Transverse colon (tissue), 4 donors: ENCODE data around the gene TMEM178B. TPM values are rescaled to one million over a fixed set of nuclear protein-coding genes. Genes with fewer than 3 reads are reported as not detected.

Experiments
- DNase-seq: peaks from one replicate; pipeline ENCODE4 v3.0.0-alpha.2; 2019
- H3K27ac ChIP-seq, 4 donors: fragments of 200-600 bp; sonication (generic); 2 replicates each; pipeline ENCODE4 v1.5.1; 2016 to 2018; ENCODE audit warnings: inconsistent platforms in 4 of 4
- H3K27me3 ChIP-seq: fragments of 200-600 bp; sonication (generic); 2 replicates; pipeline ENCODE4 v1.5.1; 2017; ENCODE audit warnings: inconsistent platforms
- H3K36me3 ChIP-seq, 4 donors: fragments of 200-600 bp; sonication (generic); 2 replicates each; pipeline ENCODE4 v1.5.1; 2017 to 2019; ENCODE audit warnings: inconsistent platforms in 4 of 4
- H3K4me1 ChIP-seq, 4 donors: fragments of 200-600 bp; sonication (generic); 2 replicates each; pipeline ENCODE4 v1.5.1; 2017 to 2020; ENCODE audit warnings: inconsistent platforms in 4 of 4
- H3K4me3 ChIP-seq, 4 donors: fragments of 200-600 bp; sonication (generic); 1 replicate in 1 of 4; 2 replicates in 3 of 4; pipeline versions ENCODE4 v1.5.1 to v1.6.1; 2017 to 2019; ENCODE audit warnings: inconsistent platforms in 4 of 4
- H3K9me3 ChIP-seq, 2 donors: fragments of 200-600 bp; sonication (generic); 2 replicates each; pipeline ENCODE4 v1.5.1; 2017 to 2019; ENCODE audit warnings: inconsistent platforms in 2 of 2
- CTCF ChIP-seq, 5 experiments: fragments of 200-600 bp in 3 of 5; fragments of 450-650 bp in 2 of 5; sonication (generic) in 3 of 5; IDR thresholded peaks; 1 replicate in 2 of 5; 2 replicates in 3 of 5; pipeline ENCODE4 v1.5.1; 2016 to 2017; ENCODE audit warnings: antibody characterized with exemption in 5 of 5, inconsistent platforms in 3 of 5, mild to moderate bottlenecking in 2 of 5, moderate library complexity in 1 of 5
- EP300 ChIP-seq: sonication (generic); formaldehyde crosslinking; IDR thresholded peaks from one replicate; pipeline ENCODE4 v1.6.1; 2017; ENCODE audit warnings: antibody characterized with exemption, low read depth
- POLR2A ChIP-seq: fragments of 450-650 bp; IDR thresholded peaks from one replicate; pipeline ENCODE4 v1.6.1; 2016; ENCODE audit warnings: antibody characterized with exemption, mild to moderate bottlenecking, moderate library complexity
- POLR2AphosphoS5 ChIP-seq, 3 donors: sonication (generic); formaldehyde crosslinking; IDR thresholded peaks; one replicate each; pipeline ENCODE4 v1.6.1; 2016; ENCODE audit warnings: antibody characterized with exemption in 3 of 3
- WGBS, 2 donors: methylation state at CpG; one replicate each; pipeline ENCODE4 v1.1.5; 2018; ENCODE audit warnings: low coverage in 1 of 2; 5-methylcytosine and 5-hydroxymethylcytosine counted together
- in situ Hi-C, 4 donors: fragments of 200-750 bp; cut with MboI; loops; one replicate each; pipeline versions ENCODE4 v1.15.0 to v1.15.1; 2017; ENCODE audit warnings: low sequenced_read_pairs in 3 of 4, low pct_ligation_motif_present in 1 of 4, low pct_unique_long_range_greater_than_20kb in 1 of 4
- intact Hi-C: fragments of 100-400 bp; cut with DNase I; formaldehyde crosslinking; loops from one replicate; pipeline ENCODE4 v1.15.1; 2023; ENCODE audit warnings: low total_unique reads
- total RNA-seq, 4 donors: library from RNA; depleted of rRNA; stranded (reverse); fragments of >200 nt; gene quantifications; one replicate each; pipeline ENCODE4 v1.1.0, GENCODE V29; 2016

The TMEM178B gene
- total RNA-seq, 4 donors from 2014 or later: 0.32 to 0.82 (median 0.39) TPM

GRCh38 chr7:141071260-141071854 is 2.5 kb upstream of the TMEM178B start:
- TF ChIP-seq EP300 (no peak), POLR2A (no peak), CTCF (IDR thresholded peaks at IDR 0.05) (no peak), POLR2AphosphoS5 (IDR thresholded peaks at IDR 0.05) (no peak)
- no peak overlapping the region for H3K27ac ChIP-seq
- 6 to 7% methylated on average over 7 to 30 of the region's 30 CpGs for WGBS, 2 donors
- no peaks in the 10 kb centered on the region for H3K9me3 ChIP-seq
- in situ Hi-C loops (no loop called here), intact Hi-C loops (no loop called here)
- peak overlapping the region in 3 of 4 donors; percentile 30 to 49 (median 38) for H3K4me3 ChIP-seq
- DNase-seq: peak; percentile 10
- H3K36me3 ChIP-seq: no peaks in the 10 kb centered on the region
- peaks cover 7 to 42% (median 32%) of the 10 kb centered on the region in 4 donors for H3K4me1 ChIP-seq
- peaks cover 74% of the 10 kb centered on the region for H3K27me3 ChIP-seq

DNA sequence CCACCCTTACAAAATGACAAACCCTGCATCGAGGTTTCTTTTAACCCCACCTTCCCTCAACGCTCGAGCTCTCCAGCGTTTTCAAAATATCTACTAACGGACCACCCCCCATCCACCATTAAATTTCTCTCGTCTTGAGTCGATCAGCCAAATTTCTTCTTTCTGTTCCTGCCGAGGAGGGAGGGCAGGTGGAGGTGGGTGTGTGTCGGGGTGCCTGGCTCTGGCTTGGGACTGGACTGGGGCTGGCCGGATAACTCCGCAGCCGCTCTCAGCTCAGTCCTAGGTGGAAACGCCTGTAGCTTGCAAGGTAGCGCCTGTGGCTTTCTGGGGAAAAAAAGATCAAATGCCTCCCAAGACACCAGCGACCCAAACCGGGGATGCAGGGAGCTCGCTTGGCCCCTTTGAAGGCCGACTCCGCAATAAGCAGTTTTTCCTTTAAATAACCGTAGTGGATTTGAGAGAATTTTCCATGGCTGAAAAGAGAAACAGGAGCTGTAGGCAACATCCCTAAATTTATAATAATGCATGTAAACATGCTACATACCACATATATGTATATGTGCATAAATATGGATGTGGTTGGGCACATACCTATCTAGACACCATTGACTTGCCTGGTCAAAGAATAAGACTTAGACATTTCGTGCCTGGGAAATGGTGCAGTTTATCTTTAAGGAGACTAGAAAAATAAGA is 1.9 kb upstream of the TMEM178B start:
- TF ChIP-seq EP300 (no peak), POLR2A (no peak), POLR2AphosphoS5 (IDR thresholded peaks at IDR 0.05) (no peak), CTCF (IDR thresholded peaks at IDR 0.05) (no peak)
- Histone ChIP-seq H3K27ac (peak overlapping the region in 3 of 4 donors; percentile 36 to 48 (median 37)), H3K27me3 (peaks cover 80% of the 10 kb centered on the region), H3K4me3 (peak overlapping the region; percentile 6 to 49 (median 34)), H3K9me3 (no peaks in the 10 kb centered on the region), H3K36me3 (no peaks in the 10 kb centered on the region), H3K4me1 (peaks cover 7 to 42% (median 32%) of the 10 kb centered on the region in 4 donors)
- in situ Hi-C loops (no loop called here), intact Hi-C loops (no loop called here)
- no peak for DNase-seq
- WGBS, 2 donors: 0 to 16% methylated on average over 1 to 21 of the region's 21 CpGs

- Histone ChIP-seq H3K9me3 (no peaks in the 10 kb centered on the region), H3K27ac (peak overlapping the region; percentile 36 to 51 (median 42)), H3K4me1 (peaks cover 7 to 42% (median 32%) of the 10 kb centered on the region in 4 donors), H3K36me3 (no peaks in the 10 kb centered on the region), H3K4me3 (peak overlapping the region; percentile 4 to 49 (median 34)), H3K27me3 (peaks cover 87% of the 10 kb centered on the region)
- peak; percentile 19 for DNase-seq
- TF ChIP-seq EP300 (no peak), POLR2AphosphoS5 (IDR thresholded peaks at IDR 0.05) (peak in 1 of 3 donors; percentile 30)
- intact Hi-C loops (no loop called here), in situ Hi-C loops (no loop called here)
- WGBS, 2 donors: 0 to 2% methylated on average over 1 to 34 of the region's 61 CpGs
Measured at GRCh38 chr7:141072548-141073172, 1.2 kb upstream of the TMEM178B start.

GRCh38 chr7:141073173-141073640 is 657 bp upstream of the TMEM178B start:
- TF ChIP-seq POLR2A (no peak), CTCF (IDR thresholded peaks at IDR 0.05) (no peak), EP300 (no peak), POLR2AphosphoS5 (IDR thresholded peaks at IDR 0.05) (no peak)
- in situ Hi-C loops: no loop called here
- H3K4me3 ChIP-seq: peak overlapping the region; percentile 4 to 49 (median 34)
- peak; percentile 9 for DNase-seq
- H3K9me3 ChIP-seq: no peaks in the 10 kb centered on the region
- no peaks in the 10 kb centered on the region for H3K36me3 ChIP-seq
- H3K4me1 ChIP-seq: peaks cover 7 to 42% (median 32%) of the 10 kb centered on the region in 4 donors
- intact Hi-C loops: no loop called here
- H3K27ac ChIP-seq: peak overlapping the region; percentile 36 to 51 (median 42)
- WGBS, 2 donors: 3% methylated on average over 17 of the region's 60 CpGs; no CpG with 5 or more reads in 1 of the 2 donors
- peaks cover 88% of the 10 kb centered on the region for H3K27me3 ChIP-seq
